NB4 (cell line): Measurements from ENCODE around the gene PDE4D.

ENCODE experiments used
- MYC ChIP-seq: IDR thresholded peaks from 2 replicates; pipeline ENCODE4 v1.6.1; 2011; ENCODE audit warnings: low read depth, low read length
- POLR2A ChIP-seq: IDR thresholded peaks from 2 replicates; pipeline ENCODE4 v1.6.1; 2011; ENCODE audit warnings: mild to moderate bottlenecking; ENCODE audit not compliant: insufficient read length; ENCODE audit errors: extremely low read depth
- TF ChIP-seq, protein P1 (sequence below): IDR thresholded peaks from one replicate; pipeline ENCODE4 v1.5.1; 2012; ENCODE audit warnings: low read depth, low read length
- TF ChIP-seq, protein P2 (sequence below): IDR thresholded peaks from 2 replicates; pipeline ENCODE4 v1.6.1; 2011; ENCODE audit warnings: low read depth, low read length

DNA sequence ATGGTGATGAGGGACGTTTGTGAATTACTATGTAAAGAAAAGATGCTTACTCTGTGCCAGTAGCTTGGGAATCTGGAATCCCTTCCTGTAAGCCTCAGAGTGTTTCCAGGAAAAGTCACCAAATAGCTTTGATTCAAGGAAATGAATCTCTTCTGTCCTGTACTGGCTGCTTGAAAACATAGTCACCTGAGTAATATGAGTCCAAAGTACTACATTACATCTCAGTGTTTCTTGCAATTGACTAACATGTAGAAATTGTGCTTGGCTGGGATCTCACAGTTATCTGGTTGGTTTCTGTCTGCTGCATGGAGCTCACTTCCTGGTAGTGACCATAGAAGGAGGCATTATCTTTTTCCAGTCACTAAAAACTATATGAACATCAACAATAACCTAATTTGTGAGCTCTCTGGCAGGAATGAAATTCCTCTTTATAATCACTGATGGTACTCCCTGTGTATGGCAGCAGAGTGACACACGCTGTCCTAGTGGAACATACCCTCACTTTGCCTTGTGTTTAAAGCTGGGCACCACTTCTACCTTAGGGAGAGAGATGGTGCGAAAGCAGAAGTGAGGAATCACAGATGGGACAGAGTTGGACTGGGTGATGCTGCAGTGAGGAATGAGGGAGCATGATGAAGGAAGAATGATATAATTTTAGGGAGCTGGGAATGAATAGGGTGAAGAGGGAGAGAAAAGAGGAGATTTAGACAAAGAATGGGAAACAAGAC, 742.2 kb downstream of the PDE4D start:
- TF ChIP-seq, protein P1, sequence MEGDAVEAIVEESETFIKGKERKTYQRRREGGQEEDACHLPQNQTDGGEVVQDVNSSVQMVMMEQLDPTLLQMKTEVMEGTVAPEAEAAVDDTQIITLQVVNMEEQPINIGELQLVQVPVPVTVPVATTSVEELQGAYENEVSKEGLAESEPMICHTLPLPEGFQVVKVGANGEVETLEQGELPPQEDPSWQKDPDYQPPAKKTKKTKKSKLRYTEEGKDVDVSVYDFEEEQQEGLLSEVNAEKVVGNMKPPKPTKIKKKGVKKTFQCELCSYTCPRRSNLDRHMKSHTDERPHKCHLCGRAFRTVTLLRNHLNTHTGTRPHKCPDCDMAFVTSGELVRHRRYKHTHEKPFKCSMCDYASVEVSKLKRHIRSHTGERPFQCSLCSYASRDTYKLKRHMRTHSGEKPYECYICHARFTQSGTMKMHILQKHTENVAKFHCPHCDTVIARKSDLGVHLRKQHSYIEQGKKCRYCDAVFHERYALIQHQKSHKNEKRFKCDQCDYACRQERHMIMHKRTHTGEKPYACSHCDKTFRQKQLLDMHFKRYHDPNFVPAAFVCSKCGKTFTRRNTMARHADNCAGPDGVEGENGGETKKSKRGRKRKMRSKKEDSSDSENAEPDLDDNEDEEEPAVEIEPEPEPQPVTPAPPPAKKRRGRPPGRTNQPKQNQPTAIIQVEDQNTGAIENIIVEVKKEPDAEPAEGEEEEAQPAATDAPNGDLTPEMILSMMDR = no peak
- TF ChIP-seq POLR2A (no peak), MYC (no peak)
- TF ChIP-seq, protein P2, sequence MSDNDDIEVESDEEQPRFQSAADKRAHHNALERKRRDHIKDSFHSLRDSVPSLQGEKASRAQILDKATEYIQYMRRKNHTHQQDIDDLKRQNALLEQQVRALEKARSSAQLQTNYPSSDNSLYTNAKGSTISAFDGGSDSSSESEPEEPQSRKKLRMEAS = no peak
